ENCODE data around the gene AMN1.
A peak's percentile ranks its signal among the peaks of the same experiment; 100 is the strongest.
"Not testable (repeated sequence)": the region's sequence is repeated elsewhere in the genome, so short reads cannot be mapped to it uniquely, and the experiment has no call there.

AMN1 gene

GRCh38 chr12:31732926-31733548, 4.2 kb upstream of the AMN1 start:
- DNase-seq (ENCODE audit: low read depth), result peak; percentile 70

GRCh38 chr12:31731203-31731602, 2.4 kb upstream of the AMN1 start:
- DNase-seq (ENCODE audit: low read depth), result not testable (repeated sequence)

- no peak for DNase-seq (ENCODE audit: low read depth)
Observed at GRCh38 chr12:31729705-31730104, 884 bp upstream of the AMN1 start.

- DNase-seq (ENCODE audit: low read depth), result no peak
Observed at GRCh38 chr12:31728289-31728916, 418 bp downstream of the AMN1 start.

GRCh38 chr12:31727192-31727591, 1.6 kb downstream of the AMN1 start:
- DNase-seq (ENCODE audit: low read depth), result no peak

GRCh38 chr12:31726575-31726974, 2.2 kb downstream of the AMN1 start:
- DNase-seq (ENCODE audit: low read depth), result no peak

- no peak for DNase-seq (ENCODE audit: low read depth)
Observed at GRCh38 chr12:31724557-31724956, 4.3 kb downstream of the AMN1 start.

- DNase-seq (ENCODE audit: low read depth), result no peak
Observed at GRCh38 chr12:31722580-31722979, 6.2 kb downstream of the AMN1 start.

- not testable (repeated sequence) for DNase-seq (ENCODE audit: low read depth)
Observed at GRCh38 chr12:31718542-31719198, 10.2 kb downstream of the AMN1 start.

GRCh38 chr12:31716998-31717397, 11.8 kb downstream of the AMN1 start:
- not testable (repeated sequence) for DNase-seq (ENCODE audit: low read depth)

- no peak for DNase-seq (ENCODE audit: low read depth)
Observed at GRCh38 chr12:31715283-31715825, 13.5 kb downstream of the AMN1 start.

- no peak for DNase-seq (ENCODE audit: low read depth)
Observed at GRCh38 chr12:31714406-31715271, 14.2 kb downstream of the AMN1 start.

- no peak for DNase-seq (ENCODE audit: low read depth)
Observed at GRCh38 chr12:31712877-31713276, 15.9 kb downstream of the AMN1 start.

- no peak for DNase-seq (ENCODE audit: low read depth)
Observed at GRCh38 chr12:31710021-31710818, 18.6 kb downstream of the AMN1 start.

- not testable (repeated sequence) for DNase-seq (ENCODE audit: low read depth)
Observed at GRCh38 chr12:31708118-31708517, 20.7 kb downstream of the AMN1 start.

GRCh38 chr12:31705621-31706020, 23.2 kb downstream of the AMN1 start:
- DNase-seq (ENCODE audit: low read depth), result no peak

GRCh38 chr12:31702047-31702446, 26.8 kb downstream of the AMN1 start:
- DNase-seq (ENCODE audit: low read depth), result peak; percentile 58

- not testable (repeated sequence) for DNase-seq (ENCODE audit: low read depth)
Observed at GRCh38 chr12:31689921-31690320, 38.9 kb downstream of the AMN1 start.

GRCh38 chr12:31687101-31687527, 41.7 kb downstream of the AMN1 start:
- no peak for DNase-seq (ENCODE audit: low read depth)

- no peak for DNase-seq (ENCODE audit: low read depth)
Observed at GRCh38 chr12:31685801-31686200, 43.0 kb downstream of the AMN1 start.
